Bronchus fibroblast of lung (primary cell): ENCODE data around the gene ANKRD29. TPM values are rescaled to one million over a fixed set of nuclear protein-coding genes. Genes with fewer than 3 reads are reported as not detected.

ENCODE experiments used
- total RNA-seq: library from RNA; depleted of rRNA; stranded (reverse); fragments of >200 nt; gene quantifications from 2 replicates; pipeline ENCODE4 v1.2.3, GENCODE V29; 2015

The ANKRD29 gene
- total RNA-seq, result 0.67 and 0.89 TPM in 2 replicates

GRCh38 chr18:23662309-23663263, at the start of gene ANKRD29:
Gene ANKRD29 (minus strand): TSS chr18:23662911. CDS start chr18:23662730, 181 bp downstream.

DNA sequence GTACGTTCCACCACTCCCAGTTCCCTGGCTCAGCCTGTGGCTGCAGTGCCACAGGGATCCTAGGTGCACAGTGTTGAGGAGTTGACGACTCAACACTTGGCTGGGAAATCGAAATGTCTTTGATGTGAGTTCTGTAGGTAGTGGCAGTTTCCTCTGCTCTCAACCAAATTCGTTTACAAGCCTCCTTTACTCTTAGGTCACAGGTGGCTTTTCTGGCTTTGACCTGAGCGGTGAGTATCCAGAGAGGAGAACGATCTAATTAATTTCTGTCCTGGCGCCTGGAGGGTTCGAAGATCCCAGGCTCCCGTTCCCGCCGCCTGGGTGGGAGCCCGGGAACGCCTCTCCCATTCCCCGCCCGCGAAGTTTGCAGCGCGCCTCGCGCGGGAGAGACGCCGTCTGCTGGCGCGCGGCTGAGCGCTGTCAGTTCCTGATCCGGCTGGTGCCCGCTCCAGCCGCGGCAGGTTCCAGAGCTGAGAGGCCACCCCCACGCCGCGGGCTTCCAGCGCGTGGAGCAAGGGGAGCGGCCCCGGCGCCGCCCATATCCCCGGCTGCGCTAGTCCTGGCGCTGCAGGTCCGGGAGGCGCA, 26.4 kb upstream of the ANKRD29 start, which contains the start of gene LAMA3:
LAMA3 (plus strand) TSS at position 423 of the 585 bp plus-strand sequence. CDS start 231 bp downstream, outside the sequence.

GRCh38 chr18:23586249-23587196, 76.2 kb downstream of the ANKRD29 start, which contains the start of gene NPC1:
Gene NPC1 (minus strand): TSS chr18:23586506. CDS start chr18:23586343, 163 bp downstream.

Other genes with a start within 250 kb of the ANKRD29 start
- gene RIOK3, start 209.6 kb downstream of the ANKRD29 start, total RNA-seq, result 21.7 and 26.1 TPM in 2 replicates
- gene RMC1, start 159.4 kb downstream of the ANKRD29 start, total RNA-seq, result 20.2 and 21.6 TPM in 2 replicates
- gene NPC1, start 76.4 kb downstream of the ANKRD29 start, total RNA-seq, result 18.7 and 22.7 TPM in 2 replicates
- gene LAMA3, start 26.5 kb upstream of the ANKRD29 start, total RNA-seq, result 1.2 and 1.3 TPM in 2 replicates